ENCODE data around the gene ATP2A1.
"Not testable (repeated sequence)": the region's sequence is repeated elsewhere in the genome, so short reads cannot be mapped to it uniquely, and the experiment has no call there.

Gene ATP2A1

GRCh38 chr16:28905800-28906372 is 27.6 kb downstream of the ATP2A1 start:
- DNase-seq (ENCODE audit: low read depth, low spot score): no peak

- DNase-seq (ENCODE audit: low read depth, low spot score): no peak
Observed at GRCh38 chr16:28910086-28911031, 32.1 kb downstream of the ATP2A1 start.

GRCh38 chr16:28912558-28912957 is 34.3 kb downstream of the ATP2A1 start:
- DNase-seq (ENCODE audit: low read depth, low spot score): no peak

- DNase-seq (ENCODE audit: low read depth, low spot score): no peak
Observed at GRCh38 chr16:28913946-28914724, 35.8 kb downstream of the ATP2A1 start.

GRCh38 chr16:28915181-28915580 is 36.9 kb downstream of the ATP2A1 start:
- no peak for DNase-seq (ENCODE audit: low read depth, low spot score)

GRCh38 chr16:28917095-28917494 is 38.8 kb downstream of the ATP2A1 start:
- DNase-seq (ENCODE audit: low read depth, low spot score): no peak

- no peak for DNase-seq (ENCODE audit: low read depth, low spot score)
Observed at GRCh38 chr16:28918698-28919097, 40.4 kb downstream of the ATP2A1 start.

GRCh38 chr16:28923231-28923587 is 44.9 kb downstream of the ATP2A1 start:
- DNase-seq (ENCODE audit: low read depth, low spot score): no peak

GRCh38 chr16:28923652-28924398 is 45.5 kb downstream of the ATP2A1 start:
- DNase-seq (ENCODE audit: low read depth, low spot score): no peak

GRCh38 chr16:28924399-28924761 is 46.1 kb downstream of the ATP2A1 start:
- no peak for DNase-seq (ENCODE audit: low read depth, low spot score)

GRCh38 chr16:28924762-28925385 is 46.6 kb downstream of the ATP2A1 start, which contains the start of gene RABEP2:
Gene RABEP2, minus strand, starts transcription at chr16:28925238. Its CDS starts 75 bp downstream, at chr16:28925163.
- DNase-seq (ENCODE audit: low read depth, low spot score): peak; percentile 97

GRCh38 chr16:28925386-28926228 is 47.3 kb downstream of the ATP2A1 start:
- DNase-seq (ENCODE audit: low read depth, low spot score): no peak

GRCh38 chr16:28926284-28926683 is 48.0 kb downstream of the ATP2A1 start:
- DNase-seq (ENCODE audit: low read depth, low spot score): not testable (repeated sequence)

GRCh38 chr16:28927815-28928214 is 49.5 kb downstream of the ATP2A1 start:
- DNase-seq (ENCODE audit: low read depth, low spot score): peak; percentile 18

- DNase-seq (ENCODE audit: low read depth, low spot score): no peak
Observed at GRCh38 chr16:28930203-28930602, 51.9 kb downstream of the ATP2A1 start.

GRCh38 chr16:28930652-28931051 is 52.4 kb downstream of the ATP2A1 start:
- DNase-seq (ENCODE audit: low read depth, low spot score): no peak

GRCh38 chr16:28931801-28932225 is 53.5 kb downstream of the ATP2A1 start, which contains the start of gene CD19:
Gene CD19, plus strand, starts transcription at chr16:28931971. Its CDS starts 30 bp downstream, at chr16:28932001.
- no peak for DNase-seq (ENCODE audit: low read depth, low spot score)

GRCh38 chr16:28932339-28933141 is 54.3 kb downstream of the ATP2A1 start:
- DNase-seq (ENCODE audit: low read depth, low spot score): no peak

GRCh38 chr16:28933171-28933570 is 54.9 kb downstream of the ATP2A1 start:
- peak; percentile 47 for DNase-seq (ENCODE audit: low read depth, low spot score)

Data from ELF-1 (cell line).